ENCODE data around the gene ITGAL.

ITGAL gene

GRCh38 chr16:30488764-30489605 is 16.4 kb downstream of the ITGAL start:
- no peak for DNase-seq
- no peak for ATAC-seq (replicated peaks)
- H3K27me3 Mint-ChIP-seq, result no peaks in the 10 kb centered on the region
- peak overlapping the region; percentile 86 to 88 for H3K27ac Mint-ChIP-seq
- H3K4me1 Mint-ChIP-seq (ENCODE audit: low read depth in 2 of 2), result peaks cover 35 to 46% of the 10 kb centered on the region in 2 donors
- peaks cover 98% of the 10 kb centered on the region for H3K36me3 Mint-ChIP-seq (ENCODE audit: insufficient read depth)
- H3K4me3 Mint-ChIP-seq, result peak overlapping the region in 1 of 2 donors; percentile 31
- H3K9me3 Mint-ChIP-seq, result no peaks in the 10 kb centered on the region

- Mint-ChIP-seq H3K4me1 (ENCODE audit: low read depth in 2 of 2) (peaks cover 39 to 47% of the 10 kb centered on the region in 2 donors), H3K36me3 (ENCODE audit: insufficient read depth) (peaks cover 98% of the 10 kb centered on the region)
These were observed 17.7 kb downstream of the ITGAL start for GRCh38 chr16:30490210-30490609.

GRCh38 chr16:30491229-30491628 is 18.7 kb downstream of the ITGAL start:
- DNase-seq, result no peak
- Mint-ChIP-seq H3K4me1 (ENCODE audit: low read depth in 2 of 2) (peaks cover 37 to 48% of the 10 kb centered on the region in 2 donors), H3K9me3 (no peaks in the 10 kb centered on the region), H3K27me3 (no peaks in the 10 kb centered on the region), H3K36me3 (ENCODE audit: insufficient read depth) (peaks cover 95% of the 10 kb centered on the region), H3K27ac (peak overlapping the region in 1 of 2 donors; percentile 82), H3K4me3 (no peak overlapping the region)
- ATAC-seq (replicated peaks), result no peak

More at GRCh38 chr16:30490210-30490609, 17.7 kb downstream of the ITGAL start:
- Mint-ChIP-seq H3K4me3 (no peak overlapping the region), H3K27me3 (no peaks in the 10 kb centered on the region), H3K27ac (peak overlapping the region in 1 of 2 donors; percentile 82), H3K9me3 (no peaks in the 10 kb centered on the region)
- no peak for ATAC-seq (replicated peaks)
- DNase-seq, result no peak

GRCh38 chr16:30491744-30492308 is 19.3 kb downstream of the ITGAL start:
- Mint-ChIP-seq H3K27ac (peak overlapping the region; percentile 70 to 77), H3K9me3 (no peaks in the 10 kb centered on the region), H3K4me1 (ENCODE audit: low read depth in 2 of 2) (peaks cover 35 to 43% of the 10 kb centered on the region in 2 donors), H3K36me3 (ENCODE audit: insufficient read depth) (peaks cover 95% of the 10 kb centered on the region), H3K27me3 (no peaks in the 10 kb centered on the region), H3K4me3 (no peak overlapping the region)
- ATAC-seq (replicated peaks), result peak; percentile 70
- no peak for DNase-seq

GRCh38 chr16:30493941-30494488 is 21.5 kb downstream of the ITGAL start:
- peaks cover 26 to 33% of the 10 kb centered on the region in 2 donors for H3K4me1 Mint-ChIP-seq (ENCODE audit: low read depth in 2 of 2)
- peak overlapping the region in 1 of 2 donors; percentile 83 for H3K27ac Mint-ChIP-seq
- ATAC-seq (replicated peaks) (no peak), DNase-seq (no peak)
- no peaks in the 10 kb centered on the region for H3K9me3 Mint-ChIP-seq
- no peaks in the 10 kb centered on the region for H3K27me3 Mint-ChIP-seq
- no peak overlapping the region for H3K4me3 Mint-ChIP-seq
- peaks cover 95% of the 10 kb centered on the region for H3K36me3 Mint-ChIP-seq (ENCODE audit: insufficient read depth)

GRCh38 chr16:30494709-30495108 is 22.2 kb downstream of the ITGAL start:
- DNase-seq, result no peak
- H3K27me3 Mint-ChIP-seq, result no peaks in the 10 kb centered on the region
- H3K36me3 Mint-ChIP-seq (ENCODE audit: insufficient read depth), result peaks cover 95% of the 10 kb centered on the region
- ATAC-seq (replicated peaks), result no peak
- no peak overlapping the region for H3K4me3 Mint-ChIP-seq
- no peaks in the 10 kb centered on the region for H3K9me3 Mint-ChIP-seq
- H3K4me1 Mint-ChIP-seq (ENCODE audit: low read depth in 2 of 2), result peaks cover 25 to 30% of the 10 kb centered on the region in 2 donors
- H3K27ac Mint-ChIP-seq, result peak overlapping the region; percentile 56 to 83

- DNase-seq (no peak), ATAC-seq (replicated peaks) (no peak)
- Mint-ChIP-seq H3K27ac (peak overlapping the region in 1 of 2 donors; percentile 71), H3K9me3 (no peaks in the 10 kb centered on the region), H3K4me3 (no peak overlapping the region), H3K4me1 (ENCODE audit: low read depth in 2 of 2) (peaks cover 12 to 24% of the 10 kb centered on the region in 2 donors), H3K36me3 (ENCODE audit: insufficient read depth) (peaks cover 97% of the 10 kb centered on the region), H3K27me3 (no peaks in the 10 kb centered on the region)
These were observed 26.7 kb downstream of the ITGAL start for GRCh38 chr16:30499284-30499683.

- DNase-seq (no peak), ATAC-seq (replicated peaks) (no peak)
- peaks cover 100% of the 10 kb centered on the region for H3K36me3 Mint-ChIP-seq (ENCODE audit: insufficient read depth)
- H3K27me3 Mint-ChIP-seq, result no peaks in the 10 kb centered on the region
- no peaks in the 10 kb centered on the region for H3K9me3 Mint-ChIP-seq
- peak overlapping the region in 1 of 2 donors; percentile 16 for H3K4me3 Mint-ChIP-seq
- peaks cover 6 to 16% of the 10 kb centered on the region in 2 donors for H3K4me1 Mint-ChIP-seq (ENCODE audit: low read depth in 2 of 2)
- peak overlapping the region; percentile 74 to 92 for H3K27ac Mint-ChIP-seq
These were observed 31.1 kb downstream of the ITGAL start for GRCh38 chr16:30503403-30504296.

GRCh38 chr16:30509081-30509765 is 36.7 kb downstream of the ITGAL start:
- DNase-seq, result no peak
- H3K27ac Mint-ChIP-seq, result peak overlapping the region; percentile 46 to 68

GRCh38 chr16:30510376-30510938 is 37.9 kb downstream of the ITGAL start:
- DNase-seq, result no peak
- Mint-ChIP-seq H3K4me1 (ENCODE audit: low read depth in 2 of 2) (peaks cover 14 to 20% of the 10 kb centered on the region in 2 donors), H3K27ac (peak overlapping the region; percentile 38 to 68), H3K4me3 (no peak overlapping the region), H3K36me3 (ENCODE audit: insufficient read depth) (peaks cover 100% of the 10 kb centered on the region), H3K9me3 (no peaks in the 10 kb centered on the region), H3K27me3 (no peaks in the 10 kb centered on the region)
- no peak for ATAC-seq (replicated peaks)

More at GRCh38 chr16:30509081-30509765, 36.7 kb downstream of the ITGAL start:
- Mint-ChIP-seq H3K4me3 (no peak overlapping the region), H3K36me3 (ENCODE audit: insufficient read depth) (peaks cover 100% of the 10 kb centered on the region), H3K27me3 (no peaks in the 10 kb centered on the region), H3K9me3 (no peaks in the 10 kb centered on the region), H3K4me1 (ENCODE audit: low read depth in 2 of 2) (peaks cover 11 to 20% of the 10 kb centered on the region in 2 donors)
- ATAC-seq (replicated peaks), result no peak

GRCh38 chr16:30511509-30511908 is 39.0 kb downstream of the ITGAL start:
- H3K27ac Mint-ChIP-seq, result peak overlapping the region in 1 of 2 donors; percentile 68
- H3K9me3 Mint-ChIP-seq, result no peaks in the 10 kb centered on the region
- ATAC-seq (replicated peaks) (no peak), DNase-seq (no peak)
- no peaks in the 10 kb centered on the region for H3K27me3 Mint-ChIP-seq
- H3K36me3 Mint-ChIP-seq (ENCODE audit: insufficient read depth), result peaks cover 100% of the 10 kb centered on the region
- H3K4me3 Mint-ChIP-seq, result no peak overlapping the region
- H3K4me1 Mint-ChIP-seq (ENCODE audit: low read depth in 2 of 2), result peaks cover 17 to 20% of the 10 kb centered on the region in 2 donors

- H3K27ac Mint-ChIP-seq, result peak overlapping the region in 1 of 2 donors; percentile 75
These were observed 42.7 kb downstream of the ITGAL start for GRCh38 chr16:30515275-30515674.

More at GRCh38 chr16:30515275-30515674, 42.7 kb downstream of the ITGAL start:
- DNase-seq (no peak), ATAC-seq (replicated peaks) (no peak)
- Mint-ChIP-seq H3K36me3 (ENCODE audit: insufficient read depth) (peaks cover 100% of the 10 kb centered on the region), H3K4me3 (no peak overlapping the region), H3K9me3 (no peaks in the 10 kb centered on the region), H3K27me3 (no peaks in the 10 kb centered on the region), H3K4me1 (ENCODE audit: low read depth in 2 of 2) (peaks cover 25 to 34% of the 10 kb centered on the region in 2 donors)
